Measurements from ENCODE around the gene HTR3A. TPM values are rescaled to one million over a fixed set of nuclear protein-coding genes. Genes with fewer than 3 reads are reported as not detected.

Gene HTR3A
- total and polyA plus RNA-seq, 7 donors: 1.1 to 4.5 (median 1.6) TPM; not detected in 2

DNA sequence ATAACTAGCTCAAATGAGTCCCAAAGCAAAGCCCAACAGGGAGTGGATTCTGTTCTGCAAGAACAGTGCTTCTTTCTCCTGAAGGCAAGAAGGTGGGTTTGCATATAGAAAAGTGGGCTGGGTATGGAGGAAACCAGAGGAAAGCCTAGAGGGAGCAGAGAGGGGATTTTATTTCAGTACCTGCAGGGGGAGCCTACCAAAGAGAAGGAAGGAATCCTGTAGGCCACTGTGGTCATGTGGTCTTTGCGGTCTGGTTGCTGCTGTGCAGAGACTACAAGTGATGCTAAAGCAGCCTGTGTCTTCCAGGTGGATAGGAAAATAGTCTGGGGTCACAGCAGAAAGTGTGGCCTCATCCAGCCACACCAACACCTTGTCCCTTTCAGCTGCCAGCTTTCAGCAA, 51.4 kb downstream of the HTR3A start:
- no peak overlapping the region for H3K4me3 ChIP-seq
- no peaks in the 10 kb centered on the region for H3K27me3 ChIP-seq
- H3K36me3 ChIP-seq: no peaks in the 10 kb centered on the region
- no peaks in the 10 kb centered on the region for H3K9me3 ChIP-seq
- H3K4me1 ChIP-seq: peaks cover 0 to 39% (median 31%) of the 10 kb centered on the region in 4 donors
- H3K27ac ChIP-seq: peak overlapping the region in 3 of 4 donors; percentile 64 to 77 (median 75)
- 50 to 73% methylated on average over 1 of the region's 1 CpG for WGBS, 2 donors
- intact Hi-C loops (cut with DNase I): no loop called here
- no peak for DNase-seq
- no peak for TF ChIP-seq POLR2AphosphoS5 (IDR thresholded peaks at IDR 0.05)
- TF ChIP-seq, protein P1, sequence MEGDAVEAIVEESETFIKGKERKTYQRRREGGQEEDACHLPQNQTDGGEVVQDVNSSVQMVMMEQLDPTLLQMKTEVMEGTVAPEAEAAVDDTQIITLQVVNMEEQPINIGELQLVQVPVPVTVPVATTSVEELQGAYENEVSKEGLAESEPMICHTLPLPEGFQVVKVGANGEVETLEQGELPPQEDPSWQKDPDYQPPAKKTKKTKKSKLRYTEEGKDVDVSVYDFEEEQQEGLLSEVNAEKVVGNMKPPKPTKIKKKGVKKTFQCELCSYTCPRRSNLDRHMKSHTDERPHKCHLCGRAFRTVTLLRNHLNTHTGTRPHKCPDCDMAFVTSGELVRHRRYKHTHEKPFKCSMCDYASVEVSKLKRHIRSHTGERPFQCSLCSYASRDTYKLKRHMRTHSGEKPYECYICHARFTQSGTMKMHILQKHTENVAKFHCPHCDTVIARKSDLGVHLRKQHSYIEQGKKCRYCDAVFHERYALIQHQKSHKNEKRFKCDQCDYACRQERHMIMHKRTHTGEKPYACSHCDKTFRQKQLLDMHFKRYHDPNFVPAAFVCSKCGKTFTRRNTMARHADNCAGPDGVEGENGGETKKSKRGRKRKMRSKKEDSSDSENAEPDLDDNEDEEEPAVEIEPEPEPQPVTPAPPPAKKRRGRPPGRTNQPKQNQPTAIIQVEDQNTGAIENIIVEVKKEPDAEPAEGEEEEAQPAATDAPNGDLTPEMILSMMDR (IDR thresholded peaks at IDR 0.05): no peak
- TF ChIP-seq EP300 (IDR thresholded peaks at IDR 0.05): no peak
- no peak for TF ChIP-seq POLR2A (IDR thresholded peaks at IDR 0.05)

DNA sequence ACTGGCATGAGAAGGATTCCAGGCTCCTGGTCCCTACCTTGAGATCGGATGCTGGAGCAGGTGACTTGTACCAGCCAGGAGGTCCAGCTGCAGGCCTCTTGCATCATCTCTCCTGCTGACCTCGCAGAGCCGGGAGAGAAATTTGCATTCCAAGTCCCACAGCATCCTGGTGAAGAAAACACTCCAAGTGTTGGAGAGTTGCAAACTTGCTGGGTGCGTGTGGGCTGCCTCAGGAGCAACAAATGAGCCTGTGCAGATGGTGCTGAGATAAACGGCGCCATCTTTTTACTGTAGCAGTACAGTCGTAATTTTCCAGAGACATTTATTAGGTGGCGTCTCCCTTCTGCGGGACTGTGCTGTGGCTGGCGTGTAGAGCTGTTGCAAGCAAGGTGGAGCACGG, 52.5 kb downstream of the HTR3A start:
- peak; percentile 88 for DNase-seq
- 48 to 71% methylated on average over 11 of the region's 11 CpGs for WGBS, 2 donors
- no peaks in the 10 kb centered on the region for H3K36me3 ChIP-seq
- TF ChIP-seq, protein P1 (IDR thresholded peaks at IDR 0.05): no peak
- TF ChIP-seq EP300 (IDR thresholded peaks at IDR 0.05) (peak; percentile 96 to 98 (median 97)), POLR2A (IDR thresholded peaks at IDR 0.05) (no peak), POLR2AphosphoS5 (IDR thresholded peaks at IDR 0.05) (peak; percentile 90 to 96 (median 93))
- H3K9me3 ChIP-seq: no peaks in the 10 kb centered on the region
- H3K4me1 ChIP-seq: peaks cover 0 to 39% (median 31%) of the 10 kb centered on the region in 4 donors
- peak overlapping the region in 3 of 4 donors; percentile 64 to 77 (median 75) for H3K27ac ChIP-seq
- no peak overlapping the region for H3K4me3 ChIP-seq
- no peaks in the 10 kb centered on the region for H3K27me3 ChIP-seq
- intact Hi-C loops (cut with DNase I): no loop called here

DNA sequence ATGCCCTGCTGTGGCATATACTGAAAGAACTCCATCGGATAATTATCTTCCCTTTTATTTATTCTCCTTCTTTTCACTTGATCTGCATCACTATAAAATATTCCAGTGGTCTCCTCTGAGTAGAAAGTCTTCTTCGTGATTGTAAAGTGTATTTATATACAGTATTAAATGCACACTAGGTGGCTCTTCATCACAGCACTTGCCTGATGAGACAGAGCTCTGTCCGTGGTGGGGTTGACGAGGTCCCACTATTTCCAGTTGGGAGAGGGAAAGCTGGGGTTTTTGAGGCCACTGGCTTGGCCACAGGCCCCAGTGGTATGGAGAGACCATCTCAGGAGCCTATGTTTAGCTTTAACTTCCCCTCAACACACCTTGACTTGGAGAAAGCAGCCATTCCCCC, 53.0 kb downstream of the HTR3A start:
- H3K36me3 ChIP-seq: no peaks in the 10 kb centered on the region
- peak overlapping the region in 3 of 4 donors; percentile 64 to 77 (median 75) for H3K27ac ChIP-seq
- no peaks in the 10 kb centered on the region for H3K9me3 ChIP-seq
- DNase-seq: no peak
- TF ChIP-seq, protein P1 (IDR thresholded peaks at IDR 0.05): peak in 1 of 4 experiments; percentile 15
- TF ChIP-seq EP300 (IDR thresholded peaks at IDR 0.05) (no peak), POLR2AphosphoS5 (IDR thresholded peaks at IDR 0.05) (no peak), POLR2A (IDR thresholded peaks at IDR 0.05) (no peak)
- peaks cover 0 to 39% (median 31%) of the 10 kb centered on the region in 4 donors for H3K4me1 ChIP-seq
- WGBS, 2 donors: 36 to 58% methylated on average over 4 of the region's 4 CpGs
- intact Hi-C loops (cut with DNase I): no loop called here
- H3K4me3 ChIP-seq: no peak overlapping the region
- H3K27me3 ChIP-seq: no peaks in the 10 kb centered on the region

DNA sequence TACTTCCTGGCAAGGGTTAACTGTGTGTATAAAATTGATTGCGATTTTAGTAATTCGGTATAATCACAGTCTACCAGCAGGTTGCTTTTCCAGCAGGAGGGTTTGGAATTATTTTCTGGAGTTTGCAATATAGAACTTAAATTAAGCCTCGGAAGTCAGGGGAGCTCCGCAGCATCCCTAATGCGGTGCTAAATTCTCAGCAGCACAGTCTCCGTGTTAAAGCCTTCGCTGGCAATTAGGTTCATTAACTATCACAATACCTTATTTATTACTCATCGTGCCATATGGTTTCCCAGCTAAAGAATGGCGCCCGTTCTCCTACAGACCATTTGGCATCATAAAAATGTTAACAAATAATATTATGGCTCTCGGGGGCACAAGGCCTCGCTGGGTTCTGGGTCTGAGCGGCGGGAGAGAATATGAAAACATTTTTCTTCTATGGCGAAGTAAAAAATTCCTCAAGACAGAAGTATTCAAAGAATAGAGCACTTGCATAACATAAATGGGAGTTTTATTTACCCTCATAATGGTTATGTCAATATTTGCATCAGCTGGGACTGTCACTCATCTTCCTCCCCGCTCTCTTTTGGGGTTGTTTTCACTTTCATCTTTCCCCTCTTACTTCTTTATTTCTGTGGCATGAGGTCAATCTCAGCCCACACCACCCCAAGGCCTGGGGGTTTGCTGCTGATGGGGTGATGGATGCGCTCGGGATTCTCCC, 56.5 kb downstream of the HTR3A start:
- H3K9me3 ChIP-seq: no peaks in the 10 kb centered on the region
- no peak overlapping the region for H3K4me3 ChIP-seq
- H3K4me1 ChIP-seq: peaks cover 0 to 24% (median 23%) of the 10 kb centered on the region in 4 donors
- DNase-seq: no peak
- 50 to 77% methylated on average over 18 of the region's 18 CpGs for WGBS, 2 donors
- TF ChIP-seq, protein P1 (IDR thresholded peaks at IDR 0.05): no peak
- TF ChIP-seq POLR2AphosphoS5 (IDR thresholded peaks at IDR 0.05): no peak
- intact Hi-C loops (cut with DNase I): no loop called here
- no peak overlapping the region for H3K27ac ChIP-seq
- no peaks in the 10 kb centered on the region for H3K36me3 ChIP-seq
- no peaks in the 10 kb centered on the region for H3K27me3 ChIP-seq
